Activated gamma-delta T cell treated with Interleukin-2 at 50 U/mL for 16 hours (primary cell): ENCODE measurements around the gene HOXB4.

Source experiments
- DNase-seq: peaks from one replicate; pipeline ENCODE4 v3.0.0-alpha.2; 2020

The HOXB4 gene

GRCh38 chr17:48570325-48571023 is 7.7 kb downstream of the HOXB4 start:
- no peak for DNase-seq

- DNase-seq: no peak
These were observed 8.4 kb downstream of the HOXB4 start for GRCh38 chr17:48569674-48570324.

- no peak for DNase-seq
These were observed 8.9 kb downstream of the HOXB4 start for GRCh38 chr17:48569240-48569582.

GRCh38 chr17:48568499-48569239 is 9.5 kb downstream of the HOXB4 start:
- DNase-seq: no peak

- DNase-seq: no peak
These were observed 10.3 kb downstream of the HOXB4 start for GRCh38 chr17:48567646-48568354.

GRCh38 chr17:48567209-48567608 is 10.9 kb downstream of the HOXB4 start:
- no peak for DNase-seq

- DNase-seq: no peak
These were observed 11.4 kb downstream of the HOXB4 start for GRCh38 chr17:48566717-48567116.

- DNase-seq: no peak
These were observed 12.0 kb downstream of the HOXB4 start for GRCh38 chr17:48565925-48566710.

GRCh38 chr17:48565022-48565554 is 13.1 kb downstream of the HOXB4 start:
- DNase-seq: no peak

GRCh38 chr17:48564188-48565021 is 13.7 kb downstream of the HOXB4 start:
- DNase-seq: no peak

- no peak for DNase-seq
These were observed 14.3 kb downstream of the HOXB4 start for GRCh38 chr17:48563867-48564187.

GRCh38 chr17:48563385-48563838 is 14.7 kb downstream of the HOXB4 start:
- no peak for DNase-seq

GRCh38 chr17:48562934-48563333 is 15.2 kb downstream of the HOXB4 start:
- no peak for DNase-seq

- no peak for DNase-seq
These were observed 16.0 kb downstream of the HOXB4 start for GRCh38 chr17:48561884-48562810.

- DNase-seq: no peak
These were observed 18.0 kb downstream of the HOXB4 start for GRCh38 chr17:48559840-48560817.

GRCh38 chr17:48559122-48559839 is 18.9 kb downstream of the HOXB4 start:
- no peak for DNase-seq

GRCh38 chr17:48558831-48559121 is 19.4 kb downstream of the HOXB4 start:
- no peak for DNase-seq

GRCh38 chr17:48558057-48558830 is 19.9 kb downstream of the HOXB4 start:
- no peak for DNase-seq
